SK-N-SH (cell line): ENCODE measurements around the gene NUP35. TPM values are rescaled to one million over a fixed set of nuclear protein-coding genes. Genes with fewer than 3 reads are reported as not detected.

Experiments used
- CTCF ChIA-PET: fragments of 300-600, 350-600 bp; formaldehyde crosslinking; extraction: SDS; loops from one replicate; lab custom pipeline; 2021; lab: Yijun Ruan, JAX
- POLR2A ChIA-PET: fragments of 350-600 bp; sonication (Branson Sonifier 250); formaldehyde crosslinking; extraction: SDS; loops from one replicate; lab custom pipeline; 2020; ENCODE audit warnings: antibody characterized with exemption, inconsistent platforms; lab: Yijun Ruan, JAX
- DNase-seq: peaks from one replicate; pipeline ENCODE4 v3.0.0; 2012
- H2AFZ ChIP-seq: fragments of 200-600 bp; sonication (generic); 2 replicates; pipeline ENCODE4 v1.8.1; 2016; ENCODE audit warnings: antibody characterized with exemption, mild to moderate bottlenecking, low read depth
- H3F3A ChIP-seq: fragments of 200-600 bp; sonication (generic); replicated peaks from 2 replicates; pipeline ENCODE3; 2016; ENCODE audit warnings: antibody characterized with exemption, mild to moderate bottlenecking; ENCODE audit not compliant: insufficient read depth
- H3K27ac ChIP-seq, 2 experiments: fragments of 200-500 bp in 1 of 2; fragments of 200-600 bp in 1 of 2; sonication (Bioruptor generic) in 1 of 2; sonication (generic), shearing (Covaris generic) in 1 of 2; 2 replicates each; pipeline versions ENCODE4 v1.5.1 to v1.6.1; 2014 to 2016; ENCODE audit warnings: low read depth in 2 of 2, inconsistent platforms in 1 of 2, low read length in 1 of 2, mild to moderate bottlenecking in 1 of 2, mixed read lengths in 1 of 2
- H3K27me3 ChIP-seq: fragments of 200-600 bp; sonication (generic), shearing (Covaris generic); 2 replicates; pipeline ENCODE4 v1.6.1; 2016; ENCODE audit warnings: mixed run types; ENCODE audit not compliant: insufficient read depth
- H3K36me3 ChIP-seq, 2 experiments: fragments of 200-500 bp in 1 of 2; fragments of 200-600 bp in 1 of 2; sonication (Bioruptor generic) in 1 of 2; sonication (generic) in 1 of 2; replicated peaks in 1 of 2; 2 replicates each; pipeline versions ENCODE3 to v1.5.1; 2014 to 2016; ENCODE audit warnings: low read length in 1 of 2, mild to moderate bottlenecking in 1 of 2; ENCODE audit not compliant: insufficient read depth in 2 of 2, control insufficient read depth in 1 of 2
- H3K4me1 ChIP-seq, 2 experiments: fragments of 200-500 bp in 1 of 2; fragments of 200-600 bp in 1 of 2; sonication (Bioruptor generic) in 1 of 2; sonication (generic), shearing (Covaris generic) in 1 of 2; 2 replicates each; pipeline versions ENCODE4 v1.5.1 to v1.6.1; 2014 to 2016; ENCODE audit warnings: low read depth in 1 of 2, low read length in 1 of 2, mixed run types in 1 of 2; ENCODE audit not compliant: insufficient read depth in 2 of 2, control insufficient read depth in 1 of 2
- H3K4me2 ChIP-seq: fragments of 200-600 bp; sonication (generic), shearing (Covaris generic); 2 replicates; pipeline ENCODE4 v1.6.1; 2017; ENCODE audit warnings: mixed run types
- H3K4me3 ChIP-seq, 2 experiments: fragments of 200-500 bp in 1 of 2; fragments of 200-600 bp in 1 of 2; sonication (Bioruptor generic) in 1 of 2; sonication (generic), shearing (Covaris generic) in 1 of 2; 2 replicates each; pipeline versions ENCODE4 v1.5.1 to v1.8.1; 2014 to 2016; ENCODE audit warnings: low read depth in 2 of 2, inconsistent platforms in 1 of 2, low read length in 1 of 2, mild to moderate bottlenecking in 1 of 2, mixed read lengths in 1 of 2, moderate library complexity in 1 of 2
- H3K79me2 ChIP-seq: fragments of 200-600 bp; sonication (generic); 2 replicates; pipeline ENCODE4 v1.8.1; 2017; ENCODE audit warnings: mild to moderate bottlenecking; ENCODE audit not compliant: insufficient read depth
- H3K9ac ChIP-seq: fragments of 200-600 bp; sonication (generic); 2 replicates; pipeline ENCODE4 v1.6.1; 2017; ENCODE audit warnings: mixed run types
- H3K9me2 ChIP-seq: fragments of 200-600 bp; sonication (generic); 2 replicates; pipeline ENCODE4 v1.6.1; 2017; ENCODE audit warnings: mixed run types
- H3K9me3 ChIP-seq: fragments of 200-600 bp; sonication (generic); 2 replicates; pipeline ENCODE4 v1.6.1; 2017; ENCODE audit warnings: mixed run types, mild to moderate bottlenecking, moderate library complexity
- H4K20me1 ChIP-seq: fragments of 200-600 bp; sonication (generic); 2 replicates; pipeline ENCODE4 v1.6.1; 2017; ENCODE audit warnings: mild to moderate bottlenecking, mixed run types; ENCODE audit not compliant: insufficient read depth
- CHD2 ChIP-seq: fragments of 150-350 bp; IDR thresholded peaks from 2 replicates; pipeline ENCODE4 v1.6.1; 2018; ENCODE audit warnings: low read length; ENCODE audit not compliant: partially characterized antibody
- CTCF ChIP-seq: fragments of 200-600 bp; sonication (generic); IDR thresholded peaks from 2 replicates; pipeline ENCODE4 v1.6.1; 2017; ENCODE audit warnings: antibody characterized with exemption, mild to moderate bottlenecking, moderate library complexity
- EZH2phosphoT487 ChIP-seq: fragments of 200-600 bp; sonication (generic); IDR thresholded peaks from 2 replicates; pipeline ENCODE4 v1.6.1; 2017; ENCODE audit warnings: low read depth, mixed run types, mild to moderate bottlenecking, antibody characterized with exemption, moderate library complexity, borderline replicate concordance
- FOXJ3 ChIP-seq: sonication (generic); formaldehyde crosslinking; IDR thresholded peaks from 2 replicates; pipeline ENCODE4 v1.5.1; 2020; ENCODE audit warnings: mild to moderate bottlenecking, missing genetic modification reagents
- GABPA ChIP-seq: IDR thresholded peaks from 2 replicates; pipeline ENCODE4 v1.4.0; 2012; ENCODE audit warnings: low read depth, mild to moderate bottlenecking
- JUND ChIP-seq: IDR thresholded peaks from 2 replicates; pipeline ENCODE4 v1.4.0; 2012
- MXI1 ChIP-seq: IDR thresholded peaks from 2 replicates; pipeline ENCODE4 v1.6.1; 2012; ENCODE audit warnings: mild to moderate bottlenecking, low read depth, low read length, improper control_type of control experiment
- NFIC ChIP-seq: IDR thresholded peaks from 2 replicates; pipeline ENCODE4 v1.4.0; 2012; ENCODE audit warnings: borderline replicate concordance
- PBX3 ChIP-seq: IDR thresholded peaks from 2 replicates; pipeline ENCODE4; 2012
- RAD21 ChIP-seq: IDR thresholded peaks from 2 replicates; pipeline ENCODE4 v1.6.1; 2012; ENCODE audit warnings: mild to moderate bottlenecking, low read length
- REST ChIP-seq: IDR thresholded peaks from 2 replicates; pipeline ENCODE4 v1.6.1; 2012; ENCODE audit warnings: mild to moderate bottlenecking, low read depth, low read length, moderate library complexity
- RXRA ChIP-seq: IDR thresholded peaks from 2 replicates; pipeline ENCODE4 v1.4.0; 2012; ENCODE audit warnings: low read depth, mild to moderate bottlenecking, borderline replicate concordance
- SIN3A ChIP-seq: IDR thresholded peaks from 2 replicates; pipeline ENCODE4 v1.6.1; 2012; ENCODE audit warnings: low read depth, mild to moderate bottlenecking, low read length, moderate library complexity, borderline replicate concordance
- SMC3 ChIP-seq: IDR thresholded peaks from 2 replicates; pipeline ENCODE4 v1.6.1; 2012; ENCODE audit warnings: low read depth, low read length, improper control_type of control experiment
- TCF12 ChIP-seq: IDR thresholded peaks from 2 replicates; pipeline ENCODE4 v1.4.0; 2012
- TEAD4 ChIP-seq: IDR thresholded peaks from 2 replicates; pipeline ENCODE4 v1.4.0; 2012; ENCODE audit warnings: mild to moderate bottlenecking, borderline replicate concordance; ENCODE audit not compliant: insufficient read depth
- USF2 ChIP-seq: fragments of 150-350 bp; IDR thresholded peaks from 2 replicates; pipeline ENCODE4 v1.6.1; 2017; ENCODE audit warnings: antibody characterized with exemption, low read length, low read depth, borderline replicate concordance
- WGBS: methylation state at CpG from one replicate; pipeline ENCODE4 v1.1.6; 2017; ENCODE audit warnings: low lambda C conversion rate; 5-methylcytosine and 5-hydroxymethylcytosine counted together
- polyA plus RNA-seq, 3 experiments: library from polyadenylated mRNA; depleted of rRNA; stranded (reverse); fragments of >200 nt; gene quantifications; 2 replicates each; pipeline ENCODE4 v1.2.3, GENCODE V29; 2012
- TF ChIP-seq, protein P1 (sequence below): IDR thresholded peaks from 2 replicates; pipeline ENCODE4 v1.4.0; 2012; ENCODE audit warnings: low read depth, borderline replicate concordance

The NUP35 gene
- polyA plus RNA-seq, 1 of the 3 experiments (the other 2 are of a cell fraction): 9.1 TPM

DNA sequence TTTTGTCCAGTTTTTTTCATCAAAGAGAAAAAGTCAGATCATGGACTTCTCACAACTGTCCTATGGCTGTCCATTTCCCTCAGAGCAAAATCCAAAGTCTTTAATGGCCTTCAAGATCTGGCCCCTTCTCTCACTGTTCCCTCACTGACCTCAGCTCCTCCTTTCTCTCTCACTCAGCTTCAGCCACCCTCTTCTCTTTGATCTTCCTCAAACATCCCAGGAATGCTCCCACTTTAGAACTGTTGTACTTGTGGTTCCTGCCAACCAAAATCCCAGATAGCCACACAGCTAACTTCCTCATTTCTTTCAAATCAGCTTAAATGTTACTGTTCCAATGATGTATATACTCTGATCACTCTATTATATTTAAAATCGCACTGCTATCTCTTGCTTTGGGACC, 82.9 kb downstream of the NUP35 start:
- Histone ChIP-seq H3K9me3 (0 out of 2 replicates have a peak, but pooled peaks cover 8% of the 10 kb centered on the region), H3K27ac (no peak overlapping the region), H3K27me3 (no peaks in the 10 kb centered on the region), H3K4me2 (no peak overlapping the region), H3K4me1 (no peaks in the 10 kb centered on the region), H3K9me2 (no peaks in the 10 kb centered on the region), H3K36me3 (peaks cover 0 to 4% of the 10 kb centered on the region in 2 experiments), H3K9ac (no peak overlapping the region), H2AFZ (no peak overlapping the region), H3F3A (no peaks in the 10 kb centered on the region), H4K20me1 (no peaks in the 10 kb centered on the region), H3K4me3 (no peak overlapping the region), H3K79me2 (no peaks in the 10 kb centered on the region)
- TF ChIP-seq PBX3 (no peak), FOXJ3 (CRISPR knock-in tag) (no peak), NFIC (no peak), GABPA (no peak), MXI1 (no peak), TEAD4 (no peak), EZH2phosphoT487 (no peak), JUND (no peak), USF2 (no peak), SIN3A (no peak), RAD21 (no peak), SMC3 (no peak), TCF12 (no peak), RXRA (no peak), CHD2 (no peak), REST (no peak), CTCF (no peak)
- TF ChIP-seq, protein P1, sequence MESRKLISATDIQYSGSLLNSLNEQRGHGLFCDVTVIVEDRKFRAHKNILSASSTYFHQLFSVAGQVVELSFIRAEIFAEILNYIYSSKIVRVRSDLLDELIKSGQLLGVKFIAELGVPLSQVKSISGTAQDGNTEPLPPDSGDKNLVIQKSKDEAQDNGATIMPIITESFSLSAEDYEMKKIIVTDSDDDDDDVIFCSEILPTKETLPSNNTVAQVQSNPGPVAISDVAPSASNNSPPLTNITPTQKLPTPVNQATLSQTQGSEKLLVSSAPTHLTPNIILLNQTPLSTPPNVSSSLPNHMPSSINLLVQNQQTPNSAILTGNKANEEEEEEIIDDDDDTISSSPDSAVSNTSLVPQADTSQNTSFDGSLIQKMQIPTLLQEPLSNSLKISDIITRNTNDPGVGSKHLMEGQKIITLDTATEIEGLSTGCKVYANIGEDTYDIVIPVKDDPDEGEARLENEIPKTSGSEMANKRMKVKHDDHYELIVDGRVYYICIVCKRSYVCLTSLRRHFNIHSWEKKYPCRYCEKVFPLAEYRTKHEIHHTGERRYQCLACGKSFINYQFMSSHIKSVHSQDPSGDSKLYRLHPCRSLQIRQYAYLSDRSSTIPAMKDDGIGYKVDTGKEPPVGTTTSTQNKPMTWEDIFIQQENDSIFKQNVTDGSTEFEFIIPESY: no peak
- 97% methylated on average over 1 of the region's 1 CpG for WGBS
- DNase-seq: no peak
- ChIA-PET CTCF (interaction anchor here (1.0 kb wide), 1 partner anchor 13 kb away, joined by 3 read pairs; no protein-coding TSS in a partner anchor), POLR2A (no interaction called here)
